Neutrophil (primary cell): Measurements from ENCODE around the gene CREB3L1.

ENCODE experiments used
- H3K27ac ChIP-seq: fragments of 200-600 bp; sonication (generic); 2 replicates; pipeline ENCODE4 v1.5.1; 2016; ENCODE audit warnings: mild to moderate bottlenecking, moderate library complexity
- H3K27me3 ChIP-seq: fragments of 200-600 bp; sonication (generic); 2 replicates; pipeline ENCODE4 v1.6.0; 2016; ENCODE audit warnings: mild to moderate bottlenecking
- H3K36me3 ChIP-seq: fragments of 200-600 bp; sonication (generic); 2 replicates; pipeline ENCODE4 v1.5.1; 2017
- H3K4me1 ChIP-seq, 2 experiments: fragments of 200-600 bp in 1 of 2; sonication (generic) in 1 of 2; 1 replicate in 1 of 2; 2 replicates in 1 of 2; pipeline versions ENCODE4 v1.5.1 to v1.6.1; 2013 to 2016; ENCODE audit warnings: low read depth in 1 of 2, low read length in 1 of 2, mild to moderate bottlenecking in 1 of 2, moderate library complexity in 1 of 2; ENCODE audit not compliant: control insufficient read depth in 1 of 2, insufficient read depth in 1 of 2
- H3K4me3 ChIP-seq, 2 experiments: fragments of 200-600 bp in 1 of 2; sonication (generic) in 1 of 2; 1 replicate in 1 of 2; 2 replicates in 1 of 2; pipeline ENCODE4 v1.5.1; 2013 to 2016; ENCODE audit warnings: low read depth in 1 of 2, low read length in 1 of 2, mild to moderate bottlenecking in 1 of 2, moderate library complexity in 1 of 2
- H3K9me3 ChIP-seq: fragments of 200-600 bp; sonication (generic); 2 replicates; pipeline ENCODE4 v1.5.1; 2016
- TF ChIP-seq, protein P1 (sequence below): fragments of 200-600 bp; sonication (generic); IDR thresholded peaks from 2 replicates; pipeline ENCODE4 v1.5.1; 2016; ENCODE audit warnings: antibody characterized with exemption

The CREB3L1 gene

DNA sequence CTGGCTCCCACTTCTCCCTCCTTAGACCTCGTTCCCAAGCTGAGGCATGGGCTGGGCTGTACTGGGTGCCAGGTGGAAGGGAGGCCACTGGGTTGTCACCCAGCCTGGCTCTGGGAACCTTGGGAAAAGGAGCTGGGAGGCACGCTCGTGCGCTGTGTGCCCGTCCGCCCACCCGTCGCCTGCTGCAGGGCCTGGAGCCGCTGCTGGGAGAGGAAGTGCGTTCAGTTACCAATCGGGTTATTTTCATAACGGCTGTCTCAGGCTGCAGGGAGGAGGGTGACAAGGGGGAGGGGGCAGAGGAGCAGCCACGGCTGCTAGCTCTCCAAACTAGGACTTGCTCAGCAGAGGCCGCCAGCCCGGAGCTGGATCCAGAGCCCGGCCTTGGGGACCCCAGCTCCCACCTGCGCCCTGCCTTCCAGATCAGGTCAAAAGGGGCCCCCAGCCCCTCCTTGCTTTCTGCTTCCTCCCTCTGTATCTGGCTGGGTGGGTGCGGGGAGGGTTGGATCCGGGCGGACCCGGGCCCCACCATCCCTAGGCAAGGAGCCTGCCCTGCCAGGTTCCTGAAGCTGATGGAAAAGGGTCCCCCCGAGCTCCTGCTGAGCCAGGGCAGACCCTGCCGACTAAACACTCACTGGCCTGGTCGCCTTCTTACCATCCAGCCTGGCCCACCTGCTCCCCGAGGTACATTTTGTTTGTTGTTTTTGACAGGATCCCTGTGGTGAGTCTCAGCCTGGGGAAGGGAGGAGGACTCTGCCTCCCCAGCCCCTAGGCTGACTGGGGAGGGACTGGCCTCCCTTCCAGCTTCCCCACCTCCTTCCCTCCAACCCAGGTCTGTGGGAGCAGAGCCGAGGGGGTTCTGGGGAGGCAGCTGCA, 84.1 kb downstream of the CREB3L1 start:
- H3K4me3 ChIP-seq: peak overlapping the region; percentile 58 to 69
- H3K27ac ChIP-seq: peak overlapping the region; percentile 88
- H3K27me3 ChIP-seq: no peaks in the 10 kb centered on the region
- TF ChIP-seq, protein P1, sequence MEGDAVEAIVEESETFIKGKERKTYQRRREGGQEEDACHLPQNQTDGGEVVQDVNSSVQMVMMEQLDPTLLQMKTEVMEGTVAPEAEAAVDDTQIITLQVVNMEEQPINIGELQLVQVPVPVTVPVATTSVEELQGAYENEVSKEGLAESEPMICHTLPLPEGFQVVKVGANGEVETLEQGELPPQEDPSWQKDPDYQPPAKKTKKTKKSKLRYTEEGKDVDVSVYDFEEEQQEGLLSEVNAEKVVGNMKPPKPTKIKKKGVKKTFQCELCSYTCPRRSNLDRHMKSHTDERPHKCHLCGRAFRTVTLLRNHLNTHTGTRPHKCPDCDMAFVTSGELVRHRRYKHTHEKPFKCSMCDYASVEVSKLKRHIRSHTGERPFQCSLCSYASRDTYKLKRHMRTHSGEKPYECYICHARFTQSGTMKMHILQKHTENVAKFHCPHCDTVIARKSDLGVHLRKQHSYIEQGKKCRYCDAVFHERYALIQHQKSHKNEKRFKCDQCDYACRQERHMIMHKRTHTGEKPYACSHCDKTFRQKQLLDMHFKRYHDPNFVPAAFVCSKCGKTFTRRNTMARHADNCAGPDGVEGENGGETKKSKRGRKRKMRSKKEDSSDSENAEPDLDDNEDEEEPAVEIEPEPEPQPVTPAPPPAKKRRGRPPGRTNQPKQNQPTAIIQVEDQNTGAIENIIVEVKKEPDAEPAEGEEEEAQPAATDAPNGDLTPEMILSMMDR: no peak
- H3K36me3 ChIP-seq: peaks cover 20% of the 10 kb centered on the region
- H3K9me3 ChIP-seq: no peaks in the 10 kb centered on the region
- peaks cover 74 to 84% of the 10 kb centered on the region in 2 experiments for H3K4me1 ChIP-seq

GRCh38 chr11:46362156-46363030, 84.9 kb downstream of the CREB3L1 start:
- H3K9me3 ChIP-seq: no peaks in the 10 kb centered on the region
- H3K27me3 ChIP-seq: no peaks in the 10 kb centered on the region
- peaks cover 28% of the 10 kb centered on the region for H3K36me3 ChIP-seq
- H3K4me1 ChIP-seq: peaks cover 71 to 80% of the 10 kb centered on the region in 2 experiments
- TF ChIP-seq, protein P1: no peak
- H3K4me3 ChIP-seq: peak overlapping the region; percentile 58 to 69
- peak overlapping the region; percentile 88 for H3K27ac ChIP-seq

GRCh38 chr11:46363031-46363407, 85.6 kb downstream of the CREB3L1 start:
- H3K4me3 ChIP-seq: peak overlapping the region; percentile 58 to 69
- no peaks in the 10 kb centered on the region for H3K27me3 ChIP-seq
- peak overlapping the region; percentile 88 for H3K27ac ChIP-seq
- TF ChIP-seq, protein P1: no peak
- peaks cover 64 to 80% of the 10 kb centered on the region in 2 experiments for H3K4me1 ChIP-seq
- peaks cover 34% of the 10 kb centered on the region for H3K36me3 ChIP-seq
- no peaks in the 10 kb centered on the region for H3K9me3 ChIP-seq

- Histone ChIP-seq H3K9me3 (no peaks in the 10 kb centered on the region), H3K4me3 (peak overlapping the region; percentile 58 to 69), H3K36me3 (peaks cover 39% of the 10 kb centered on the region), H3K27ac (peak overlapping the region; percentile 88), H3K27me3 (no peaks in the 10 kb centered on the region), H3K4me1 (peaks cover 59 to 75% of the 10 kb centered on the region in 2 experiments)
- TF ChIP-seq, protein P1: no peak
These were observed 86.1 kb downstream of the CREB3L1 start for GRCh38 chr11:46363455-46364005.

- Histone ChIP-seq H3K4me1 (peaks cover 59 to 70% of the 10 kb centered on the region in 2 experiments), H3K9me3 (no peaks in the 10 kb centered on the region), H3K27ac (peak overlapping the region; percentile 88), H3K4me3 (peak overlapping the region in 1 of 2 experiments; percentile 69), H3K27me3 (no peaks in the 10 kb centered on the region), H3K36me3 (peaks cover 45% of the 10 kb centered on the region)
- TF ChIP-seq, protein P1: no peak
These were observed 86.6 kb downstream of the CREB3L1 start for GRCh38 chr11:46364056-46364455.
